Ishikawa (cell line): ENCODE measurements around the gene PLCD3.

Source experiments
- CEBPB ChIP-seq: IDR thresholded peaks from 2 replicates; pipeline ENCODE4 v1.6.1; 2012
- CREB1 ChIP-seq: IDR thresholded peaks from 2 replicates; pipeline ENCODE4 v1.6.1; 2012; ENCODE audit warnings: low read depth
- EGR1 ChIP-seq: IDR thresholded peaks from 2 replicates; pipeline ENCODE4 v1.6.1; 2012
- EP300 ChIP-seq: IDR thresholded peaks from 2 replicates; pipeline ENCODE4 v1.6.1; 2012; ENCODE audit warnings: borderline replicate concordance
- FOXM1 ChIP-seq: IDR thresholded peaks from 2 replicates; pipeline ENCODE4 v1.6.1; 2012; ENCODE audit warnings: low read depth, borderline replicate concordance
- MAX ChIP-seq: IDR thresholded peaks from 2 replicates; pipeline ENCODE4 v1.6.1; 2012
- NFIC ChIP-seq: IDR thresholded peaks from 2 replicates; pipeline ENCODE4 v1.6.1; 2012
- RAD21 ChIP-seq: IDR thresholded peaks from 2 replicates; pipeline ENCODE4 v1.6.1; 2012; ENCODE audit warnings: low read depth
- REST ChIP-seq: IDR thresholded peaks from 2 replicates; pipeline ENCODE4 v1.6.1; 2012; ENCODE audit warnings: low read depth, mild to moderate bottlenecking
- TAF1 ChIP-seq: IDR thresholded peaks from 2 replicates; pipeline ENCODE4 v1.6.1; 2012; ENCODE audit warnings: low read depth, mild to moderate bottlenecking
- TCF12 ChIP-seq: IDR thresholded peaks from 2 replicates; pipeline ENCODE4 v1.6.1; 2012; ENCODE audit warnings: low read depth
- TEAD4 ChIP-seq: IDR thresholded peaks from 2 replicates; pipeline ENCODE4 v1.6.1; 2012
- USF1 ChIP-seq: IDR thresholded peaks from 2 replicates; pipeline ENCODE4 v1.6.1; 2012
- YY1 ChIP-seq: IDR thresholded peaks from 2 replicates; pipeline ENCODE4 v1.6.1; 2012; ENCODE audit warnings: low read depth
- ZBTB7A ChIP-seq: IDR thresholded peaks from 2 replicates; pipeline ENCODE4 v1.6.1; 2012; ENCODE audit warnings: low read depth

PLCD3 gene

GRCh38 chr17:45172232-45172540 is 39.9 kb upstream of the PLCD3 start:
- TF ChIP-seq CEBPB (no peak), YY1 (no peak), FOXM1 (no peak), TCF12 (no peak), MAX (no peak), CREB1 (no peak), RAD21 (no peak), EGR1 (no peak), TEAD4 (no peak)

GRCh38 chr17:45171338-45172231 is 39.3 kb upstream of the PLCD3 start:
- TF ChIP-seq FOXM1 (0 out of 2 replicates have a peak, but pooled peaks have one; percentile 13), TCF12 (peak; percentile 25; the same call in 1 of the 2 replicates), NFIC (peak; percentile 77), EP300 (peak; percentile 59; the same call in 1 of the 2 replicates), MAX (peak; percentile 27), EGR1 (no peak), CREB1 (no peak), RAD21 (no peak), YY1 (0 out of 2 replicates have a peak, but pooled peaks have one; percentile 7), TEAD4 (peak; percentile 84), ZBTB7A (peak; percentile 79)

GRCh38 chr17:45170931-45171337 is 38.6 kb upstream of the PLCD3 start:
- TF ChIP-seq YY1 (0 out of 2 replicates have a peak, but pooled peaks have one; percentile 21), CREB1 (no peak), REST (no peak), TAF1 (peak; percentile 16; the same call in 1 of the 2 replicates), RAD21 (no peak)

GRCh38 chr17:45170280-45170930 is 38.1 kb upstream of the PLCD3 start:
- TF ChIP-seq CREB1 (no peak), ZBTB7A (no peak), EP300 (no peak), RAD21 (no peak), NFIC (no peak), USF1 (no peak), YY1 (no peak), TAF1 (no peak), TCF12 (no peak), FOXM1 (no peak), REST (no peak), CEBPB (no peak), TEAD4 (no peak), EGR1 (no peak), MAX (no peak)

- TF ChIP-seq NFIC (no peak), ZBTB7A (no peak), CEBPB (no peak), TEAD4 (no peak), MAX (no peak), YY1 (no peak), EP300 (no peak), RAD21 (no peak), TCF12 (no peak), TAF1 (no peak), USF1 (no peak), FOXM1 (no peak), EGR1 (no peak), CREB1 (no peak), REST (no peak)
Measured at GRCh38 chr17:45168991-45169752, 36.9 kb upstream of the PLCD3 start.
